ES-I3 (cell line): ENCODE measurements around the gene SLC7A14.
A peak's percentile ranks its signal among the peaks of the same experiment; 100 is the strongest.

ENCODE experiments used
- H3K36me3 ChIP-seq: 2 replicates; pipeline ENCODE4 v1.6.1; 2013; ENCODE audit warnings: mild to moderate bottlenecking, low read length, control low read depth, moderate library complexity; ENCODE audit not compliant: insufficient read depth
- H3K4me1 ChIP-seq: 2 replicates; pipeline ENCODE4 v1.6.1; 2013; ENCODE audit warnings: mild to moderate bottlenecking, control low read depth, low read length; ENCODE audit not compliant: insufficient read depth
- H3K9ac ChIP-seq: 2 replicates; pipeline ENCODE4 v1.6.1; 2013; ENCODE audit warnings: low read depth, mild to moderate bottlenecking, low read length, moderate library complexity
- H3K9me3 ChIP-seq: 2 replicates; pipeline ENCODE4 v1.6.1; 2013; ENCODE audit warnings: mild to moderate bottlenecking, low read length, moderate library complexity; ENCODE audit not compliant: control insufficient read depth, insufficient read depth

Gene SLC7A14

DNA sequence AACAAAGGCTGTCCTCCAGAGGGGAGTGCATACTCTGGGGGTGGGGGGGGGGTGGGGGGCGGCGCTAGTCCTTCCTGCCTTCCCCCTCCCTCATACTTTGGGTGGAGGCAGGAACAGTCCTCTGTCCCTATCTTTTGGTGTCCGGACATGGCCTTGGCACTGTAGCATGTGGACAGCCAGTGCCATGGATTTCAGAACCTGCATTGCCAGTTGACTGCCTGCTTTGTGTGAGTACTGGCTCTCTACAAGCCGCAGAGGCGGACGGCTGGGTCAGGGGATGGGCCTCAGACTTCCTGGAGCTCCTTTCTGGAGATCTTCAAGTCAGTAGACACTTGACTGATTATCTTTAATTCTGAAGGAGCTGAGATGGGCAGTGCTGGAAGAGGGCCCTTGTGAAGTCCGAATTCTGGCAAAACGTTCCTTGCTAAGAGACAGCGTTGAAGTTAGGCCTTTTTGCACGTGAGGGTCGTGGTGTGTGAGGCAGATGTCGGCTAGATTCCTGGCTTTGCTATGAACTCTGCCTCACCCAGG, 164.7 kb downstream of the SLC7A14 start:
- Histone ChIP-seq H3K9me3 (no peaks in the 10 kb centered on the region), H3K4me1 (peaks cover 6% of the 10 kb centered on the region; the same call in 1 of the 2 replicates), H3K9ac (no peak overlapping the region), H3K36me3 (no peaks in the 10 kb centered on the region)

DNA sequence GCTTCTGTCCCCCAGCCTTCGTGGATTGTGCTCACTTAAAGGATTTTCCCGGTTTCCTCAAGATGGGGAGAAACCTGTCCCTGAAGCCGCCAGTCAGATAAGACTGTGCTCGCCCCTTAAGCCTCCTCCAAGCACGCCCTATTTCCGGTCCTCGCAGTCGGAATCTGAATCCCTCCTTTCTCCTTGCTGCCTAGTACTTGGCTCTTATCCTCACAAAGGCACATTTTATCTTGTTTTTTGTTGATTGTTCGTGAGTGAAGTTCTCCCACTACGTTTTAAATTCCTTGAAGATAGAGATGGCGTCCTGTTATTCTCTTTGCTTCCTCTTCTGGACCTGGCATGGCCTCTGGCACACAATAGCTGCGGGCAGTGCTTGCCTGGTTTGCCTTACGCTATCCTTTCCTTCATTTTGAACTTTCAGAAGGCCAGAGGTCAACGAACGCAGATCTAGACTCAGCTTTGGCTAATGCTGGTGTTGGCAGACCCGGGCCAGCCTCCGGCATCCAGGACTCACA, 165.5 kb downstream of the SLC7A14 start:
- H3K36me3 ChIP-seq = no peaks in the 10 kb centered on the region
- 0 out of 2 replicates have a peak, but pooled peaks cover 2% of the 10 kb centered on the region for H3K4me1 ChIP-seq
- peak overlapping the region; percentile 44; the same call in 1 of the 2 replicates for H3K9ac ChIP-seq
- H3K9me3 ChIP-seq = no peaks in the 10 kb centered on the region

DNA sequence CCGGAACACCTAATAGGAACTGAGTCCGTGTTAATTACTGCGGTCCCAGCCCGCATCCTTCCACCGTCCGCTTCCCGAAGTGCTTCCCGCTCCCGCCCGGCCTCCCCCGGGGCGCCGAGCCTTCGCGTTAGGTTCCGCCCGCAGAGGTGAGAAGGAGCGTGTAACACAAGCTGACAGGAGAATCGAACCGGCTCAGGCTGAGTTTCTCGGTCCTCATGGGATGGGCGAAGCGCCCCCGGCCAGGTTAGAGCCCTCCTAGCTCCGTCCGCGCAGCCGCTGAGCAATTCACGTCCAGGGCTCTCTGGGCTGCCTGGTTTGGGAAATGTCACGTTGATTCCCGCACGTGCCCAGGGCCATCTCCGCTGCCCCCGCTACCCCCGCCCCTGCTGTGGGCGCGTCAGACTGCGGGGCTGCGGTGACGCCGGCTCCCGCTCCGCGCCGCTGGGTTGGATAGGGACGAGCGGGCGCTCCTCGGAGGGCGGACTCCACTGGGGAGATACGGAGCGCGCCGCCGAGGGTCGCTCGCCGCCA, 166.3 kb downstream of the SLC7A14 start:
- H3K9ac ChIP-seq = peak overlapping the region; percentile 44; the same call in 1 of the 2 replicates

DNA sequence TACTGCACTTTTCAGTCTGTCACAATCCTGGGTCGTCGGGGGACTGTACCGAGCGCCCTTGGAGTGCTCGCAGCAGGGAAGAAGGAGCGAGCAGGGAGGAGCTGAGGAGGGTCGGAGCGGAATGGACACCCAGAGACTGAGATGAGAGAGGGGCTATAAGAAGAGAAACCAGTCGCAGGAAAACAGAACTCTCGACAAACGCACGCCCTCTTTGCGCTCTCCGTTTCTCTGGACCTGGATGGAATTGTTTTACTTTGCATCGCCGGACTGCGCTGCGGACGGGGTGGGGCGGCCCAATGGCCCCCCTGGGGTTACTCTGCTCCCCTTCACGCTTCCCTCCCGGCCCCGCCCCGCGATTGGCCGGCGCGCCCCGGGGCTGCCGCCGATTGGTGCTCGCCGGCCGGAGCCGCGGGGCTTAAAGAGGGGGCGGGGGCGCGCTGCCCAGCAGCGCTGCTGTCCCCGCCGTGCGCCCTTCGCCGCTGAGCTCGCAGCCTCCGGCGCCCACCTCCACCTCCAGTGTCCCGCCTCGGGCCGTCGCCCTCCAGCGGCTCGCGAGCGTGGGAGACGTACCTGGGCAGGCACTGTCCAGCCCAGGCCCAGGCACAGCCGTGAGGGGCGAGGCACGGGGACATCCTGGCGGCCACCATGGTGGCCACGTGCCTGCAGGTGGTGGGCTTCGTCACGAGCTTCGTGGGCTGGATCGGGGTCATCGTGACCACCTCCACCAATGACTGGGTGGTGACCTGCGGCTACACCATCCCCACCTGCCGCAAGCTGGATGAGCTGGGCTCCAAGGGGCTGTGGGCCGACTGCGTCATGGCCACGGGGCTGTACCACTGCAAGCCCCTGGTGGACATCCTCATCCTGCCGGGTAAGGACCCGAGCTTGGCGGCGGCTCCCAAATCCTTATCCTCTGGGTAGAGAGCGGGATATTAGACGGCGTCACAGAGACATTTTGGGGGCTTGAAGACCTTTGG, 167.2 kb downstream of the SLC7A14 start, which contains the start of gene CLDN11:
TSS of gene CLDN11 (plus strand) at position 447 of the 977 bp plus-strand sequence. CDS start at position 646, 199 bp downstream.
- H3K9ac ChIP-seq = peak within 1 kb of the TSS; percentile 44; the same call in 1 of the 2 replicates
- no peaks in the 10 kb centered on the region for H3K36me3 ChIP-seq
- no peaks in the 10 kb centered on the region for H3K4me1 ChIP-seq
- no peaks in the 10 kb centered on the region for H3K9me3 ChIP-seq

More for the DNA sequence above, 166.3 kb downstream of the SLC7A14 start:
- Histone ChIP-seq H3K36me3 (no peaks in the 10 kb centered on the region), H3K9me3 (no peaks in the 10 kb centered on the region), H3K4me1 (no peaks in the 10 kb centered on the region)

DNA sequence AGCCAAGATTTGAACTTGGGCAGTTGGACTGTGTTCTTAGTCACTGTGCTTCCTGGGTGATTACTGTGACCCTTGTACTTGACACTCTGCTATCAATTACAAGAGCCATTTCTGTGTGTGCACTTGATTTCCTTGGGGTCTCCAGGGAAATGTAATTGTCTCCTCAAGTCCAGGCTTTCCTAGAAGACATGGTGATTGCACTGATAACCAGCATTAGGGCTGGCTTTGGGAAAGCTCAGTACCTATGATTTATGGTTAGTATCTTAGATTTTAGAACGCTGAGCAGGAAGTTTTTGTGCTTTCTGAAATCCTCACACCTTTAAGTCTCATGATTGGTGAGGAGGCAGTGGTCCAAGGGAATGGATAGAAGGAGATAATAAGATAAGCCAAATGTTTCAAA, 168.8 kb downstream of the SLC7A14 start:
- H3K9ac ChIP-seq = no peak overlapping the region
- H3K9me3 ChIP-seq = no peaks in the 10 kb centered on the region
- H3K36me3 ChIP-seq = no peaks in the 10 kb centered on the region
- no peaks in the 10 kb centered on the region; the same call in 1 of the 2 replicates for H3K4me1 ChIP-seq

DNA sequence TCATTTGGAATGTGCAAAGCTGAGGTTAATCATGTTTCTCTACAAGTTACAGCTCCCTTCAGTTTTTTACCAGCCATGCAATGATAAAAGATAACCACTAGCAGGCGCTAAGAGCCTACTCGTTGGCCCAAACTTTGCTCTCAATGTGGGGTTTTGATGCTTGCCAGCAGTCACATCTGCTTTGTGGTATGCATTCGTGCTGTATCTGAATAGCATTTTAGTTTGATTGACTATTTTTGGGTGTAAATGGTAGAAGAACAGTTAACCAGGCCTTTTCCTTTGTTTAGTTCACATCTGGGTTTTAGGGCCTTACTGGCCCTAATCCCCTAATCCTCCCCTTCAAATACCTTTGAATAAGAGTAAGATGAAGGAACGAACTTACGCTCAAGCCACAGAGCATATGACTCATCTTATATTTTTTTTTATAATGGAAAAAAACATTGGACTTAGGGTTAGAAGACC, 171.6 kb downstream of the SLC7A14 start:
- Histone ChIP-seq H3K36me3 (no peaks in the 10 kb centered on the region), H3K9ac (no peak overlapping the region), H3K4me1 (no peaks in the 10 kb centered on the region; the same call in 1 of the 2 replicates), H3K9me3 (no peaks in the 10 kb centered on the region)

DNA sequence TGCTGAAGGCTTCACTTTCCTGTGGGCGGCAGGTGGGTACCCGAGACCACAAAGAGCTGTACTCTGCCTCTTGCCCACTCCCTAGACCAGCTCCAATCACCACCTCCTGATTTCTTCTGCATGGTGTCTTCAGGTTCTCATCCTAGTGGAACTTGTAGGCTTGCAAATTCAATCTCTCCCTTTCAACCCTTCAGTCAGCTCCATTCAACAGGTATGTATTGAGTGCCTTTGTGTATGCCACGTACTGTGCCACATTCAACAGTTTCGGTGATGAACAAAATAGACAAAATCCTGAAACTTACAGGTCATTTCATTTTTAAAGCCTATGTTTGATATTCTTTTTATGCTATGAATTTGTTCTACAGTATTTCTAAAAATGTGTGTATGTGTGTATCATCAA, 172.6 kb downstream of the SLC7A14 start:
- no peaks in the 10 kb centered on the region; the same call in 1 of the 2 replicates for H3K4me1 ChIP-seq
- no peaks in the 10 kb centered on the region for H3K36me3 ChIP-seq
- H3K9me3 ChIP-seq = no peaks in the 10 kb centered on the region
- H3K9ac ChIP-seq = no peak overlapping the region

DNA sequence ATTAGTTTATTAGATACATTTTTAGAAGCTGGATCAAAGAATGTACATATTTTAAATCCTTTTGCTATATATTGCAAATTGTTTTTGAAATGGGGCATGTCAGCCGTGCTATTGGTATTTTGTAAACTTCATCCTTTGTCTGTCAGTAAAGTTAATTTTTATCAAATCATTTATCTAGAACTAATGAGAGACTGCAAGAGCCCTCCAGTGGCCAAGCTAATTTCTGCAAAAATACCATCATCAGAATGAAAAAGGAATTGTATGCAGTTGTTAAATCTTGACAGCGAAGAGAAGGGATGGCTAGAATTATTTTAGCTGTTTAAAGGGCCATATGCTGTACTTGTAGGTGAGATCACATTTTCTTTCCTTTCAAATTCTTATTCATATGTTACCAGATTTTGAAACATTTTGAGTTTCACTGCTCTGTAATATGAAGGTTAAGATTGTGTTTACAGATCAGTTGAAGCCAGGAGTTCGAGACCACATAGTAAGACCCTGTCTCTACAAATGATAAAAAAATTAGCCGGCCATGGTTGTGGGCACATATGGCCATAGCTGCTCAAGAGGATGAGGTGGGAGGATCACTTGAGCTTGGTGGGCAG, 175.3 kb downstream of the SLC7A14 start:
- Histone ChIP-seq H3K9ac (no peak overlapping the region), H3K9me3 (no peaks in the 10 kb centered on the region), H3K4me1 (no peaks in the 10 kb centered on the region; the same call in 1 of the 2 replicates), H3K36me3 (no peaks in the 10 kb centered on the region)
